ENCODE measurements around the gene VPS37B. TPM values are rescaled to one million over a fixed set of nuclear protein-coding genes. Genes with fewer than 3 reads are reported as not detected.

The VPS37B gene
- total RNA-seq, 4 donors from 2014 or later = 49.5 to 92.8 (median 58.4) TPM

- DNase-seq = peak in 1 of 3 donors; percentile 26
- TF ChIP-seq CTCF (IDR thresholded peaks at IDR 0.05) (no peak), POLR2A (IDR thresholded peaks at IDR 0.05) (no peak)
- Histone ChIP-seq H3K4me1 (peaks cover 0 to 8% (median 5%) of the 10 kb centered on the region in 4 donors), H3K27me3 (no peaks in the 10 kb centered on the region), H3K4me3 (no peak overlapping the region), H3K36me3 (no peaks in the 10 kb centered on the region), H3K27ac (peak overlapping the region in 3 of 4 donors; percentile 0 to 70 (median 70)), H3K9me3 (no peaks in the 10 kb centered on the region)
These were observed 7.1 kb upstream of the VPS37B start for GRCh38 chr12:122902854-122903692.

GRCh38 chr12:122899887-122900286 lies 4.0 kb upstream of the VPS37B start:
- TF ChIP-seq POLR2A (IDR thresholded peaks at IDR 0.05) = no peak
- no peak for TF ChIP-seq CTCF (IDR thresholded peaks at IDR 0.05)
- no peaks in the 10 kb centered on the region for H3K36me3 ChIP-seq
- H3K4me3 ChIP-seq = no peak overlapping the region
- H3K4me1 ChIP-seq = peaks cover 0 to 9% (median 6%) of the 10 kb centered on the region in 4 donors
- H3K9me3 ChIP-seq = no peaks in the 10 kb centered on the region
- peak in 1 of 3 donors; percentile 37 for DNase-seq
- H3K27ac ChIP-seq = peak overlapping the region in 2 of 4 donors; percentile 75
- H3K27me3 ChIP-seq = no peaks in the 10 kb centered on the region

- Histone ChIP-seq H3K9me3 (no peaks in the 10 kb centered on the region), H3K4me1 (peaks cover 0 to 38% (median 14%) of the 10 kb centered on the region in 4 donors), H3K36me3 (no peaks in the 10 kb centered on the region), H3K4me3 (no peak overlapping the region), H3K27ac (peak overlapping the region in 2 of 4 donors; percentile 20 to 95), H3K27me3 (no peaks in the 10 kb centered on the region)
- TF ChIP-seq POLR2A (IDR thresholded peaks at IDR 0.05) = no peak
- TF ChIP-seq CTCF (IDR thresholded peaks at IDR 0.05) = no peak
- peak in 1 of 3 donors; percentile 49 for DNase-seq
These were observed 738 bp upstream of the VPS37B start for GRCh38 chr12:122896662-122897061.

- Histone ChIP-seq H3K27ac (peak overlapping the region; percentile 92 to 95 (median 94)), H3K9me3 (no peaks in the 10 kb centered on the region), H3K27me3 (no peaks in the 10 kb centered on the region), H3K4me3 (peak overlapping the region; percentile 76 to 89 (median 81)), H3K36me3 (no peaks in the 10 kb centered on the region), H3K4me1 (peaks cover 0 to 51% (median 14%) of the 10 kb centered on the region in 4 donors)
- DNase-seq = no peak
- TF ChIP-seq POLR2A (IDR thresholded peaks at IDR 0.05) = no peak
- TF ChIP-seq CTCF (IDR thresholded peaks at IDR 0.05) = no peak
These were observed 612 bp downstream of the VPS37B start for GRCh38 chr12:122895320-122895703.

- peak overlapping the region; percentile 76 to 89 (median 81) for H3K4me3 ChIP-seq
- H3K4me1 ChIP-seq = peaks cover 0 to 59% (median 14%) of the 10 kb centered on the region in 4 donors
- peak overlapping the region; percentile 92 to 95 (median 94) for H3K27ac ChIP-seq
- no peaks in the 10 kb centered on the region for H3K36me3 ChIP-seq
- DNase-seq = peak in 2 of 3 donors; percentile 68 to 71
- H3K27me3 ChIP-seq = no peaks in the 10 kb centered on the region
- H3K9me3 ChIP-seq = no peaks in the 10 kb centered on the region
- peak in 1 of 2 donors; percentile 35 for TF ChIP-seq POLR2A (IDR thresholded peaks at IDR 0.05)
- TF ChIP-seq CTCF (IDR thresholded peaks at IDR 0.05) = peak in 1 of 6 experiments; percentile 20
These were observed 1.5 kb downstream of the VPS37B start for GRCh38 chr12:122894193-122895121.
